ENCODE results near the gene DGKI.
A peak's percentile ranks its signal among the peaks of the same experiment; 100 is the strongest.

Gene DGKI

GRCh38 chr7:137846827-137847567 lies at the start of gene DGKI:
DGKI (minus strand) TSS chr7:137846974.
- no peak for FAIRE-seq

DNA sequence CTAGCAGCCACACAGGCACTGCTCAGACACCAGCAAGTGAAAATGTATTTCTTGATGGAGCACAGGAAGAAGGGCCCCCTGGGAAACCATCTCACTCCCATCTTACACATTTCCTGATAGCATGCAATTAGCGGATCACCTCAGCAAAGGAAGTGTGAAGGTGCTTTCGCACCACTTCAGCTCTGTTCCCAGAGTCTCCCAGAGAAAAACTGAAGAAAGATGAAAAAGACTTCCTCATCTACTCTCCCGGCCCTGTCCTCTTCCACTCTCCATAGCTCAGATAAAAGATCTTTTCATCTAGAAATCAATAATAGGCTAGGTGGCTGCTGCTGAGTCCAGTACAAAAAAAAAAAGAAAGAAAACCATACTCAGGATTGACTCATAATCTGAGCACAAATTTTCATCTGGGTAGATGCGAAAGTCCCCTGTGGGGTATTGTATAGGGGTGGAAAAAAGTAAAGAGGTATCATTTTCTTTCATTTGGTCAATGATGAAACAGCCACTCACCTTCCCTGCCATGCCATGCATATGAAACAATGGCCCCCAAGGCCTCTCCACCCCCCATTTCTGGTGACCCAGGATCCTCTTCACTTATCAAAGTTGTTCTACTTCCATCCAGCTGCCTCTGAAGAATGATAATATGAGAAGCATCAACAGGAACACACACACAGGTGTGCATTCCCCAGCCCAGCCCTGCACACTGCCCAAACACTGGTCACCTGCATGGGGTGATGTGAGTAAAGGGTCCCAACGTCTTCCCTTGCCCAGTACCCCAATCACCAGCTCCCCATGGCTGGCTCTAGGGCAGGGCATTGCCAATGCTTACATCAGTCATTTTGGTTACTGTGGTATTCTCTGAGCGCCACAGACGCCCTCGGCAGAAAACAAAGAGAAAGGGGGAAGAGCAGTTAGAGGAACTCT lies 48.8 kb upstream of the DGKI start:
- FAIRE-seq, result no peak

DNA sequence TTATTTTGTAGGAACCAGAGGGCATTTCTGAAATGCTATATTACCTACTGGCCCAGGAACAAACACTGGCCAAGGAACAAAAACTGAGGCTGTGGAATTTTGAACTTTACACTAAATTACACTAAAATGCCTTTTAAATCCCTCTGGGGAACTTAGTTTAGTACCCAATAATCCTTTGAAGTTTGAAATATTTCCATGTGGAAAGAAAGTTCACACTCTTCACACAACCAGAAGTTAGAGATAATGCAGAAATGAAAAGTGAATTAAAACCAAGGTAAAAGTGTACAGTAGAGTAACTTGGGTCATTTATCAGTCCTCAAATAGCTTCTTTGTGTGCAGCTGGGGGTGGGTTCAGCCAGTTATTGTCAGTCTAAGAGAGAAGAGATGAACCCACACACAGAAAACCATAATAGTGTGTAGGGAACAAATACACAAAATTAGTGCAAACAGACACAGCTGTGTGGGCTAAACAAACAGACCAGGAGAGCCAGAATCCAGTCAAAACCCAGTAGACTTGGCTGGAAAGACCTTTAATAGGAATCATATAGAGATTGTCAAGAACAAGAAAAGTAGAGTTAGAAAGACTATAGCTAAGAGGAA lies 46.5 kb upstream of the DGKI start:
- FAIRE-seq, result no peak

DNA sequence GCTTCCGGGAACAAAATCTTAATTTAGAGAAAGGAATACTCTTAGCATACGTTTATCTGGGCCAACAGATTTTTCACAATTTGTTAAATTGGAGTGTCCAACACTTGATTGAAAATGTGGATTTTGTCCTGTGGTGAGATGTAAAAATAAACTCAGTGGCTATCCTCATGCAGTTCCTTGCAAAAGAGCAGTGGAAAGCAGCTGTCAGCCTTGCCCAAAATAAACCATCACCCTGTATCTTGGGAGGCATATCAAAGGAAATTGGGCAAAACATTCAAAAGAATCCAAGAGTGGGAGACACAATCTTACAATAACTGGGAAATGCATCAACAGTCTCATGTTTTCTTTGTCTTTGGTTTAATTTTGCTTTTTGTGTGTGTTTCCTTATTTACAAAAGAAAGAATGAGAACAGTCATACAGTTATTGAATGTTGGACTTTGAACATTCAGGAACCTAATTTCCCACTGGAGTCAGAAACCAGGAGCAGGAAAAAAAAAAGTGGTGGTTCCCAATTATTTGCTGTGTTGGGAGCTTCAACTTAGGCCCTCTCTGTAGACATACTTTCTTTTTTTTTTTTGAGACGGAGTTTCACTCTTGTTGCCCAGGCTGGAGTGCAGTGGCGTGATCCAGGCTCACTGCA lies 44.4 kb upstream of the DGKI start:
- no peak for FAIRE-seq

DNA sequence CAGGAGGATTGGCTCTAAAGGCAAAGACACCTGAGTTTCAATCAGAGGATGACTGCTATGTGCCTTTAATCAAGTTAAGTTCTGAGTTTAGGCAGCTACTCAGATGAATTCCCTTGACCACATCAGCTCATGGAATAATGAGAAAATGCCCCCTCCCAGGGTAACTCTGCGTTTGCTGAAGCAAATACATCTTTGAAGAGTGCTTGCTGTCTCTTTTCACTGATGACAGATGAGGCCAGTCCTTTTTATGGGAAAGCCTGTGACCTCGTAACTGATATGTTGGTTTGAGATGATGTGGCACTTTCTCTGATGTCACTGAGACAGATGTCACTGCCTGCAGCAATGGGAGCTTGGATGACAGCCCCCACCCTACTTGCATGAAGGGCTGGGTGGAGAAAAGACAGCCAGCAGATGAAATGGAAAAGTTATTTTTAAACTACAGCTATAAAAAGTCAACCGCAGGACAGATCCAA lies 43.7 kb upstream of the DGKI start:
- no peak for FAIRE-seq

DNA sequence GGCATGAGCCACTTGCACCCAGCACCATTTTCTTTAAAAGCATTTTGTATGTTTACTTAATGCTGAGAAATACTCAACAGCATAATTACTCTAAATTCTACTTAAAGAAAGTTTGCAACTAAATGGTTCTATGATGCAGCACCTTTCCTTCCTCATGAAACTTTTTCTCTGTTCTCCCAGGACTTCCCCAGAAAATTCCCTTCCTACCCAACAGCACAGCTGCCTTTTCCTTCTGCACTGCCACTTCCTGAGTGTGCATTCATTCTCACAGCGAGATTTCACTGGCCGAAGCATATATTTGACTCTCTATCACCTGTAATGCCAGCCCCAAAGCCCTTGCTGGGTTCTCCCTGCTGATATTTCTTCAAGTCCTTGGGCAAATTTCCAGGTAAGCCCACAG lies 41.5 kb upstream of the DGKI start:
- no peak for FAIRE-seq

DNA sequence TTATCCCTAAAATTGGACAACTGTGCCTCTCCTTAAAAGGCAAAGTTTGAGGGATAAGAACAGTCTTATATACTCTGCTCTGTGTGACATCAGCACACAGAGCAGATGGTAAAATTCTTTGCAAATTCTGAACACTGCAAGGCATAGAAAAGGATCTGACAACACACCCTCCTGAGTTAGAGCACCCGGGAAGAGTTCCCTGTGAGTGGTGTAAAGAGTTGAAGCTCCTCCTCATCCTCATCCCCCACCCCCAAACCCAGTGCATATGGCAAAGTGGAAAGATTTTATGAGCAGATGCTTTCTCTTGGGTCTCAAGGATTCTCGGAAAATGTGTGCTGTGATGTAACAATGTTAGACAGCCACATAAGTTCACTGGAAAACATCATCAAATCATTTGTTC lies 40.0 kb upstream of the DGKI start:
- FAIRE-seq, result no peak

GRCh38 chr7:137886281-137886680 lies 39.5 kb upstream of the DGKI start:
- no peak for FAIRE-seq

- no peak for FAIRE-seq
Observed at GRCh38 chr7:137885678-137886077, 38.9 kb upstream of the DGKI start.

DNA sequence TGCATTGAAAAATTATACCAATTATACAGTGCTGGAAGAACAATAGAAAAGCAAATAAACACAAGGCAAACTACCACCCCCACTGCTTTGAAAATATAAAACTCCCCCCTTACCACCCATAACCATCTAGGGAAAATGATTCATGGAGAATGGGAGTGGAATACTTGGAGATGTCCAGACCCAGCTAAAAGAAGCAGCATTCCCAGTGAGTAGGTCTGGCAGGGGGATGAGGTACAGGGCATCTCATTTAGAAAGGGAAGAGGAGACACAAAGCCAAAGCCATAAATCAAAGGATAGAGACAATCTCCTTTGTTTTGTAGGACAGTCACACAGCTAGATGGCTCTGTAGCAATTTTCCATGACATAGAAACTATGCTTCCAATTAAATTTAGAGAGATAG lies 36.0 kb upstream of the DGKI start:
- no peak for FAIRE-seq

DNA sequence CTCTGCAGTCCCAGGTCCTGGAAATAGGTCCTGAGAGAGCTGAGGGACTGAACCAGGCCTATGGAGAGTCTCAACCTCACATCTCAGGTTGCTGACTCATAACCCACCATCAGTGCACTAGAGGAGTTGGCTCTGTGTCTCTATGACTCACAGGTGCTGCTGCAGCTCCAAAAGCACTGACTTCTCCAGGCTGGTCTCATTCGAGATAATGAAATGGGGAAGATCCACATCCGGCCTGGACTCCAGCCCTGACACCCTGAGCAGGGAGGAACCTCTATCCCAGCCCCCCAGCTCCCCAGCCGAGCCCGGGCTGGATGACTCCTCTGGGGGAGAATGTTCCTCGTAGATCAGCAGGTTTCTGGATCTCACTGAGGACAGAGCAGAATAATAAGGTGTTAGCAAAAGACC lies 35.5 kb upstream of the DGKI start:
- FAIRE-seq, result no peak

DNA sequence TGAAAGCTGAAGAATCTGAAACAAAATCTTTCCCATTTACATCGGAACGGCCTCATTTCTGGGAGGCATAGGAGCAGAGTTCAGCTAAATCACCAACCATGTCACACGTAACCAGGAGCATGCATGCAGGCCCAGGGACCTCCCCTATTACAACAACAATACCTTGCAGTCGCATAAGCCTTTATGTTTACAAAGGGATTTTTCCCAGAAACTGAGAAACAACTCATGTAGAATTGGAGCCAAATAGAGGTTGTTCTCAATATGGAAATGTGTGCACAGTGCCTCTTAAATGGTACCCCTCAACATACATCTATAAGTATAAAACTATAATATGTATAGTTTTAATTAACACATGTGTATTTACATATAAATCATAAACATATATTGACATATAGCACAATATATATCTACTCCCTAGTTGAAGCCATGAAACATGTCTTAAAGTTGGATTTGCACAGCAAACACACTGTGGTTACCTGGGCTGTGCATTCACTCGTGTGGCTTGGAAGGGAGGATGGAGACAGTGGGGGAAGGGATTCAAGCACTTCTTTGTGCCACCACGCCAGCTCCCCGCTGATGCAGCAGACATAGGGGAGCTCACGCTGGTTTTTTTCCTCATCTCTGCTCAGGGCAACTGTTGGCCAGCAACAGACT lies 35.0 kb upstream of the DGKI start:
- no peak for FAIRE-seq

GRCh38 chr7:137880432-137880831 lies 33.7 kb upstream of the DGKI start:
- FAIRE-seq, result no peak

GRCh38 chr7:137879357-137880158 lies 32.8 kb upstream of the DGKI start:
- FAIRE-seq, result no peak

DNA sequence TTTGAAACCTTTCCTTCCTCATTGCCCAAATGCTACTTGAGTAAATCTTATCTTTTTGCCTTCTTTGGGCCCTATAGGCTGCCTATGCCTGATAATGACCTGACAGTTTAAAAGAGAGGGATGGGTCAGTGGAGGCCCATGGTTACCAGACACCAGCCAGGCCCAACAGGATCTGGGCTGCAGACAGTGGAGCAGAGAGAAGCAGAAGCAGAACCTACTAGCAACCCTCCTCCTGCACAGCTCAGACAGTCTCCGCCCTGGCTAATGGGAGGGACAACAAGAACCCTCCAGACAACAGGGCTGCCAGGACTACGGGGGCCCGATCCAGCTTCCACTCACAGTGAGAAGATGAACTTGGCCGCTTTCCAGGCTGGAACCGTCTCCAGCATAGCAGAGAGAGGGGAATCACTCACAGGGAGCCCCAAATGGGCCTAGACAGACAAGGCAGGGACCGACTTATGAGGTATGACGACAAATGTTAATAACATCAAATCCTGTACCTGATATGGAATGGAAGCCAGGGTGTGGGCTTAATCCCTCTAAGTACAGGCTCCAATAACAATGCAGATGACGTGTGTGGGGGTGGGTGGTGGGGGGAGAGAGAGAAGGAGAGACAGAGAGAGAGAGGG lies 31.7 kb upstream of the DGKI start:
- no peak for FAIRE-seq

- no peak for FAIRE-seq
Observed at GRCh38 chr7:137877027-137877675, 30.4 kb upstream of the DGKI start.

DNA sequence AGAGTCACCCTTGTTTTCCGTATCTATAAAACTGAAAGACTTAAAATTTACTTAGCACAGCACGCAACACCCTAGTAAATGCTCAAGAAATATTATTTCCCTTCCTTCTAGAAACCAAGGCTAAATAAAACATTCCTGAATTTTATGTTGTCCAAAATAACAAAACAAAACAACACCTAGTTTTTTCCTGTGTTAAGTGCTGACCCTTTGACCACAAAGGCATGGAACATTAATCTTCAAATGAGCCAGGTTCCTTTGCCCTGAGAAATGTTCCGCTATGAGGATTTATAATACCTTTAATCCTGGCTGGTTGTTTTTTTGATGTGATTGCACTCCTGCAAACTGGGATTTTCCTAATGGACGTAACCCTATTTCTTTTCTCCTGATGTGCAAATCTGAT lies 29.0 kb upstream of the DGKI start:
- peak; percentile 83 for FAIRE-seq

GRCh38 chr7:137873979-137874777 lies 27.4 kb upstream of the DGKI start:
- FAIRE-seq, result no peak

- no peak for FAIRE-seq
Observed at GRCh38 chr7:137873524-137873923, 26.8 kb upstream of the DGKI start.

Measured in endometrium (tissue), 2 donors.